ENCODE data around the gene LGALS13. TPM values are rescaled to one million over a fixed set of nuclear protein-coding genes. Genes with fewer than 3 reads are reported as not detected.

Gene LGALS13
- polyA plus RNA-seq, 1 experiment, result not detected

DNA sequence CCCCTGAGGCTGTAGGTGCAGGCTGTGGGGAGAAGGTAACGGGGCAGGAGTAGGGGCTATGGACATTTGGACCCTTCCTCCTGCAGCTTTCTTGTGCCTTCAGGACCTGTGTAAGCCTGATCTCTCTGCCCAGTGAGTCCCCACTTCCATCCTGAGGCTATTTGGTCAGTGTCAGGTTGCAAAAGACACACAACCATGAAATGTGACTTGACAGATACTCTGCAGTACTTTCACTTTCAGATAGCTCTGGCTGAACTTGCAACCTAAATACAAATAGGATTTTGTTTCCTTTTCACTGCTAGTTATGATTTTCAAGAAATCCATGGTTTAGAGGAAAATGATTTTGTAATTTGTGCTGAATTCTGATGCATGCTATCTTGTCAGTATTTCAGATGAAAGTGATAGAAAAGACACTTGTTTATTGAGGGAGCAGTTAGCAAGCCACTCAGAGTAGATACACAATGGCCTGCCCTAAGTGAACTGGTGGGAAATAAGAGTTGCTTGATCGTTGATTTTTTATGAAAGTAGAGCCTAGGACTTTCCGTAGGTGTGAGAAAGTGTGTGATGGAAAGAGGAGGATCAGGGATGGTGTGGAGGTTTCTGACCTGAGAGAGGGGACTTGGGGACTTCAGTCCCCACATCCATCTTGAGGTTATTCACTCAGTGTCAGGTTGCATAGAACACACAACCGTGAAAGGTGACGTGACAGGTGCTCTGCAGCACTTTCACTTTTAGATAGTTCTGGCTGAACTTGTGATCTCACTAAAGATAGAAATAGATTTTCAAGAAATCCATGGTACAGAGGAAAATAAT, 44.3 kb upstream of the LGALS13 start:
- 0 out of 2 replicates have a peak overlapping the region, but pooled peaks have one; percentile 12 for H3K4me3 ChIP-seq (ENCODE audit: low read depth, low read length)
- H3K27me3 ChIP-seq (ENCODE audit: control insufficient read depth, insufficient read depth, low read length), result peaks cover 3% of the 10 kb centered on the region
- CTCF ChIA-PET, result no interaction called here
- H3K9me3 ChIP-seq (ENCODE audit: control insufficient read depth, insufficient read depth, low read length), result no peaks in the 10 kb centered on the region
- TF ChIP-seq, protein P1, sequence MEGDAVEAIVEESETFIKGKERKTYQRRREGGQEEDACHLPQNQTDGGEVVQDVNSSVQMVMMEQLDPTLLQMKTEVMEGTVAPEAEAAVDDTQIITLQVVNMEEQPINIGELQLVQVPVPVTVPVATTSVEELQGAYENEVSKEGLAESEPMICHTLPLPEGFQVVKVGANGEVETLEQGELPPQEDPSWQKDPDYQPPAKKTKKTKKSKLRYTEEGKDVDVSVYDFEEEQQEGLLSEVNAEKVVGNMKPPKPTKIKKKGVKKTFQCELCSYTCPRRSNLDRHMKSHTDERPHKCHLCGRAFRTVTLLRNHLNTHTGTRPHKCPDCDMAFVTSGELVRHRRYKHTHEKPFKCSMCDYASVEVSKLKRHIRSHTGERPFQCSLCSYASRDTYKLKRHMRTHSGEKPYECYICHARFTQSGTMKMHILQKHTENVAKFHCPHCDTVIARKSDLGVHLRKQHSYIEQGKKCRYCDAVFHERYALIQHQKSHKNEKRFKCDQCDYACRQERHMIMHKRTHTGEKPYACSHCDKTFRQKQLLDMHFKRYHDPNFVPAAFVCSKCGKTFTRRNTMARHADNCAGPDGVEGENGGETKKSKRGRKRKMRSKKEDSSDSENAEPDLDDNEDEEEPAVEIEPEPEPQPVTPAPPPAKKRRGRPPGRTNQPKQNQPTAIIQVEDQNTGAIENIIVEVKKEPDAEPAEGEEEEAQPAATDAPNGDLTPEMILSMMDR (IDR thresholded peaks at IDR 0.05; ENCODE audit: low read depth, low read length), result no peak
- DNase-seq (ENCODE audit: low read depth, low spot score), result no peak
- no peak overlapping the region for H3K27ac ChIP-seq (ENCODE audit: low read depth, low read length)
- POLR2A ChIA-PET, result no interaction called here

DNA sequence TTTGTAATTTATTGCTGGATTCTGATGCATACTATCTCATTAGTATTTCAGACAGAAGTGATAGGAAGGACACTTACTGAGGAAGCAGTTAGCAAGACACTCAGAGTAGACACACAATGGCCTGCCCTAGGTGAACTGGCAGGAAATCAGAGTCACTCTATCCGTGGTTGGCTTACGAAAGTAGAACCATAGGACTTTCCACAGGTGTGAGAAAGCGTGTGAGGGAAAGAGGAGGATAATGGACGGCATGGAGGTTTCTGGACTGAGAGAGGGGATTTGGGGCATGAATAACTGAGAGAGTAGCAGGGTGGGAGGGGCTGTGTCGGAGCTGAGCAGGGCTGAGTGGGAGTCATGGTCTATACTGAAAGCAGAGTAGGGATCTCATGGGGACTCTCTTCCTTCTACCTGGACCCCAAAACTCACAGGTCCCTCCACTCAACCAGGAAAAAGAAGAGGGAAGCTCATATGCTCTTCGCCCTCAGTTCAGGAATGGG, 43.7 kb upstream of the LGALS13 start:
- H3K4me3 ChIP-seq (ENCODE audit: low read depth, low read length), result no peak overlapping the region
- H3K27me3 ChIP-seq (ENCODE audit: control insufficient read depth, insufficient read depth, low read length), result no peaks in the 10 kb centered on the region
- no peaks in the 10 kb centered on the region for H3K9me3 ChIP-seq (ENCODE audit: control insufficient read depth, insufficient read depth, low read length)
- TF ChIP-seq, protein P1 (IDR thresholded peaks at IDR 0.05; ENCODE audit: low read depth, low read length), result no peak
- ChIA-PET POLR2A (no interaction called here), CTCF (no interaction called here)
- H3K27ac ChIP-seq (ENCODE audit: low read depth, low read length), result no peak overlapping the region
- DNase-seq (ENCODE audit: low read depth, low spot score), result no peak

DNA sequence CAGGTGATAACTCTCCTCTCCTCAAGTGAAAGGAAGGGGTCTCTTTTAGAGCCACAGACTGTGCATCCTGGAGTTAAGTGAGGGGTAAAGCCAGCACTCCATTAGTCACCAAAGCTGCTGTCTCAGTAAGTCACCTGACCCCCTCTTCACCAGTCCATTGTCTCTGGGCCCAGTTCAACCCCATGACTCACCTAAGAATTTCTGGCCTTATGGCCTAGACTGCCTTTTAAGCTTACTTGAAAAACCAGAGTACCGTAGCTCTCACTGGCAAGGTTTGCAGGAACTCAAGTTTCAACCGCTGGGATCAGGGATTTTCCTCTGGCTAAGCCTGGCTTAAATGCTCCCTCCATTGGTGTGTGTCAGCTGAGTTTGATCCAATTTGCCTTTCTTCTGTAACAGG, 38.9 kb upstream of the LGALS13 start:
- no peak for DNase-seq (ENCODE audit: low read depth, low spot score)
- Histone ChIP-seq H3K4me3 (ENCODE audit: low read depth, low read length) (no peak overlapping the region), H3K27me3 (ENCODE audit: control insufficient read depth, insufficient read depth, low read length) (no peaks in the 10 kb centered on the region), H3K9me3 (ENCODE audit: control insufficient read depth, insufficient read depth, low read length) (no peaks in the 10 kb centered on the region), H3K27ac (ENCODE audit: low read depth, low read length) (no peak overlapping the region)
- TF ChIP-seq, protein P1 (IDR thresholded peaks at IDR 0.05; ENCODE audit: low read depth, low read length), result no peak
- ChIA-PET POLR2A (no interaction called here), CTCF (no interaction called here)

DNA sequence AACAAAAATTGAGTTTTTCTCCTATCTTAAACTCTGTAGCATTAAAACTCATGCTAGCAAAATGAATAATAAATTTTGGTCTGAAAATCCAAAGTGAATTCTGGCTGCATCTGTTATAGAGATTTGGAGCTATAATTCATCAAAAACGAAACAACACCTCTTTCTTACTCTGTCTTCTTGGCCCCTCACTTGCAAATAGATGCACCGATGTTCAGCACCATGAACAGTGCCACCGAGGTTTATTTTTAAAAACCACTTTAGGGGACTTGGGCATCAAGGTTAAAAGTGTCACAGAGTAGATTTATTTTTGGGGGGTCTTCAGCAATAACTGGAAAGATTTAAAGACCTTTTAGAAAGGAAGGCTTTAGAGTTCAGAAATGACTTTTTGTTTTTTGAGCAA, 36.3 kb upstream of the LGALS13 start:
- TF ChIP-seq, protein P1 (IDR thresholded peaks at IDR 0.05; ENCODE audit: low read depth, low read length), result no peak
- ChIA-PET POLR2A (no interaction called here), CTCF (interaction anchor here (0.6 kb wide), 1 partner anchor 63 kb away, joined by 3 read pairs; no protein-coding TSS in a partner anchor)
- Histone ChIP-seq H3K9me3 (ENCODE audit: control insufficient read depth, insufficient read depth, low read length) (no peaks in the 10 kb centered on the region), H3K27ac (ENCODE audit: low read depth, low read length) (no peak overlapping the region), H3K27me3 (ENCODE audit: control insufficient read depth, insufficient read depth, low read length) (peaks cover 2% of the 10 kb centered on the region), H3K4me3 (ENCODE audit: low read depth, low read length) (no peak overlapping the region)
- no peak for DNase-seq (ENCODE audit: low read depth, low spot score)

DNA sequence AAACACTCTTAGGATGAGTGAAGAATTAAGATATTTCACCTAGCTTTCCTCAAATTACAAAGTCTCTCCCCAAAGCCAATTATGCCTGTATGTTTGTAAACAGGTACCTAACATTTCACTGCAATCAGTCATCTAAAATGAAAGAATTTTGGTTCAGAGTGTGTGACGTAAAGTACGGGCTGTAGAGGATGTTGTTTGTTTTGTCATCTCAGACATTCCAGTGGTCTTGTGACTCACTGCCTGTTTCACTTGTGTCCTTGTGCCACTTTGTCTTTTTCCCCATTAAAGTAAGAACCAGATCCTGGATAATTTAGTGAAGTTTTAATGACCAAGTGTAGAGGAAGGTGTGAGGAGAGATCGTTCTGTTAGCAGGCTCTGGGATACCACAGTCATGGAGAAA, 33.7 kb upstream of the LGALS13 start:
- Histone ChIP-seq H3K9me3 (ENCODE audit: control insufficient read depth, insufficient read depth, low read length) (no peaks in the 10 kb centered on the region), H3K4me3 (ENCODE audit: low read depth, low read length) (no peak overlapping the region), H3K27ac (ENCODE audit: low read depth, low read length) (no peak overlapping the region), H3K27me3 (ENCODE audit: control insufficient read depth, insufficient read depth, low read length) (peaks cover 2% of the 10 kb centered on the region)
- DNase-seq (ENCODE audit: low read depth, low spot score), result no peak
- TF ChIP-seq, protein P1 (IDR thresholded peaks at IDR 0.05; ENCODE audit: low read depth, low read length), result no peak
- ChIA-PET POLR2A (no interaction called here), CTCF (no interaction called here)

Data from AG04450 (cell line).